H9 (cell line): ENCODE data around the gene RILP. TPM values are rescaled to one million over a fixed set of nuclear protein-coding genes. Genes with fewer than 3 reads are reported as not detected.

Source experiments
- DNase-seq: peaks from one replicate; pipeline ENCODE4 v3.0.0-alpha.2; 2017
- H2AFZ ChIP-seq: one replicate; pipeline ENCODE4 v1.6.1; 2013; ENCODE audit warnings: mild to moderate bottlenecking, low read length, control low read depth, moderate library complexity
- H2AK5ac ChIP-seq: 2 replicates; pipeline ENCODE4 v1.6.1; 2013; ENCODE audit warnings: low read length, control low read depth, mixed read lengths; ENCODE audit not compliant: insufficient read length
- H2BK120ac ChIP-seq: one replicate; pipeline ENCODE4 v1.6.1; 2013; ENCODE audit warnings: low read depth, mild to moderate bottlenecking, low read length, control low read depth, inconsistent platforms; ENCODE audit not compliant: poor library complexity, severe bottlenecking
- H2BK12ac ChIP-seq: 2 replicates; pipeline ENCODE4 v1.6.1; 2013; ENCODE audit warnings: low read length, control low read depth, mixed read lengths, low read depth; ENCODE audit not compliant: insufficient read length
- H2BK15ac ChIP-seq: 2 replicates; pipeline ENCODE4 v1.6.1; 2013; ENCODE audit warnings: low read depth, low read length, control low read depth
- H2BK20ac ChIP-seq: one replicate; pipeline ENCODE4 v1.6.1; 2013; ENCODE audit warnings: low read depth, mild to moderate bottlenecking, low read length, control low read depth, inconsistent platforms; ENCODE audit not compliant: poor library complexity, severe bottlenecking
- H2BK5ac ChIP-seq: 2 replicates; pipeline ENCODE4 v1.6.1; 2013; ENCODE audit warnings: low read length, control low read depth, mixed read lengths; ENCODE audit not compliant: insufficient read length
- H3K14ac ChIP-seq: 2 replicates; pipeline ENCODE4 v1.6.1; 2013; ENCODE audit warnings: low read length, control low read depth; ENCODE audit not compliant: insufficient read depth
- H3K18ac ChIP-seq: 2 replicates; pipeline ENCODE4 v1.6.1; 2013; ENCODE audit warnings: low read depth, mild to moderate bottlenecking, mixed read lengths, low read length, control low read depth; ENCODE audit not compliant: insufficient read length
- H3K23ac ChIP-seq: 2 replicates; pipeline ENCODE4 v1.6.1; 2013; ENCODE audit warnings: low read length, control low read depth, mixed read lengths, low read depth; ENCODE audit not compliant: insufficient read length
- H3K23me2 ChIP-seq: 2 replicates; pipeline ENCODE4 v1.6.1; 2013; ENCODE audit warnings: low read depth, mild to moderate bottlenecking, mixed read lengths, low read length, control low read depth; ENCODE audit not compliant: insufficient read length, poor library complexity, severe bottlenecking
- H3K27ac ChIP-seq: 2 replicates; pipeline ENCODE4 v1.5.1; 2013; ENCODE audit warnings: low read length, control low read depth, mixed read lengths, low read depth; ENCODE audit not compliant: insufficient read length
- H3K27me3 ChIP-seq: 2 replicates; pipeline ENCODE4 v1.6.1; 2013; ENCODE audit warnings: low read length, control low read depth, inconsistent platforms; ENCODE audit not compliant: insufficient read depth
- H3K4ac ChIP-seq: 2 replicates; pipeline ENCODE4 v1.6.1; 2013; ENCODE audit warnings: low read depth, mild to moderate bottlenecking, control low read depth, inconsistent platforms, low read length, moderate library complexity
- H3K4me1 ChIP-seq: 2 replicates; pipeline ENCODE4 v1.6.1; 2013; ENCODE audit warnings: low read length, control low read depth, inconsistent platforms; ENCODE audit not compliant: insufficient read depth
- H3K4me2 ChIP-seq: 2 replicates; pipeline ENCODE4 v1.6.1; 2013; ENCODE audit warnings: low read length, control low read depth, mixed read lengths; ENCODE audit not compliant: insufficient read length, insufficient read depth
- H3K56ac ChIP-seq: 2 replicates; pipeline ENCODE4 v1.6.1; 2013; ENCODE audit warnings: low read depth, mild to moderate bottlenecking, mixed read lengths, low read length, control low read depth; ENCODE audit not compliant: insufficient read length
- H3K79me1 ChIP-seq: 2 replicates; pipeline ENCODE4 v1.6.1; 2013; ENCODE audit warnings: low read depth, mild to moderate bottlenecking, moderate library complexity, low read length, control low read depth, inconsistent platforms; ENCODE audit not compliant: insufficient read depth, poor library complexity, severe bottlenecking
- H3K79me2 ChIP-seq: 2 replicates; pipeline ENCODE4 v1.6.1; 2013; ENCODE audit warnings: low read length, control low read depth, inconsistent platforms; ENCODE audit not compliant: insufficient read depth
- H3K9ac ChIP-seq: 2 replicates; pipeline ENCODE4 v1.6.1; 2013; ENCODE audit warnings: low read length, control low read depth, mixed read lengths; ENCODE audit not compliant: insufficient read length; ENCODE audit errors: extremely low read depth
- H3K9me3 ChIP-seq: one replicate; pipeline ENCODE4 v1.6.1; 2013; ENCODE audit warnings: low read depth, low read length, inconsistent platforms; ENCODE audit not compliant: control insufficient read depth
- H3T11ph ChIP-seq: one replicate; pipeline ENCODE4 v1.6.1; 2013; ENCODE audit warnings: mild to moderate bottlenecking, low read length, control low read depth, inconsistent platforms
- H4K20me1 ChIP-seq: one replicate; pipeline ENCODE4 v1.6.1; 2013; ENCODE audit not compliant: control insufficient read depth, insufficient read length, insufficient read depth
- H4K5ac ChIP-seq: 2 replicates; pipeline ENCODE4 v1.6.1; 2013; ENCODE audit warnings: low read depth, mild to moderate bottlenecking, mixed read lengths, low read length, control low read depth; ENCODE audit not compliant: insufficient read length
- H4K8ac ChIP-seq: replicated peaks from 2 replicates; pipeline ENCODE4 v1.6.1; 2013; ENCODE audit warnings: low read length, control low read depth, mixed read lengths, low read depth; ENCODE audit not compliant: insufficient read length
- H4K91ac ChIP-seq: 2 replicates; pipeline ENCODE4 v1.6.1; 2013; ENCODE audit warnings: low read depth, mild to moderate bottlenecking, moderate library complexity, mixed read lengths, low read length, control low read depth; ENCODE audit not compliant: insufficient read length
- H3K27ac Mint-ChIP-seq, 3 experiments: 2 replicates in 2 of 3; 3 replicates in 1 of 3; pipeline ENCODE4 v1.8.0; 2020 to 2021; ENCODE audit warnings: mixed read lengths in 3 of 3, mild to moderate bottlenecking in 1 of 3, moderate library complexity in 1 of 3
- H3K27me3 Mint-ChIP-seq: 2 replicates; pipeline ENCODE4 v1.8.0; 2021; ENCODE audit warnings: low read depth, mild to moderate bottlenecking, moderate library complexity, mixed read lengths
- H3K36me3 Mint-ChIP-seq, 3 experiments: 2 replicates in 2 of 3; 3 replicates in 1 of 3; pipeline ENCODE4 v1.8.0; 2020 to 2021; ENCODE audit warnings: low read depth in 3 of 3, mixed read lengths in 3 of 3; ENCODE audit not compliant: insufficient read depth in 1 of 3
- H3K4me1 Mint-ChIP-seq, 2 experiments: 2 replicates each; pipeline ENCODE4 v1.8.0; 2020; ENCODE audit warnings: mixed read lengths in 2 of 2
- H3K4me3 Mint-ChIP-seq, 2 experiments: 2 replicates in 1 of 2; 3 replicates in 1 of 2; pipeline ENCODE4 v1.8.0; 2020 to 2021; ENCODE audit warnings: mild to moderate bottlenecking in 2 of 2, mixed read lengths in 2 of 2, moderate library complexity in 1 of 2
- H3K9me3 Mint-ChIP-seq, 2 experiments: 2 replicates in 1 of 2; 3 replicates in 1 of 2; pipeline ENCODE4 v1.8.0; 2020; ENCODE audit warnings: mild to moderate bottlenecking in 2 of 2, mixed read lengths in 2 of 2, moderate library complexity in 1 of 2
- CTCF ChIP-seq: fragments of 200-600 bp; sonication (generic); conservative IDR thresholded peaks from 3 replicates; pipeline ENCODE4 v1.8.0; 2021; ENCODE audit warnings: antibody characterized with exemption, mild to moderate bottlenecking
- WGBS: extraction: QIAGEN DNeasy Blood & Tissue Kit; methylation state at CpG from one replicate; pipeline ENCODE4 v1.1.7; 2013; ENCODE audit warnings: missing lambda C conversion rate, low lambda C conversion rate, mixed read lengths; ENCODE audit not compliant: insufficient read length; ENCODE audit errors: extremely low coverage; 5-methylcytosine and 5-hydroxymethylcytosine counted together
- total RNA-seq: library from RNA; stranded (reverse); gene quantifications from 2 replicates; pipeline ENCODE4 v1.2.1, GENCODE V29; 2021

Gene RILP
- total RNA-seq, 1 experiment from 2014 or later, result 5.4 TPM

- no peak overlapping the region for H3K27ac ChIP-seq
- no peak overlapping the region for H3K56ac ChIP-seq
- no peak overlapping the region for H2BK15ac ChIP-seq
- no peak overlapping the region for H3K23ac ChIP-seq
- Mint-ChIP-seq H3K27ac (no peak overlapping the region), H3K4me1 (peaks cover 18 to 33% of the 10 kb centered on the region in 2 experiments), H3K27me3 (peaks cover 7% of the 10 kb centered on the region), H3K36me3 (no peaks in the 10 kb centered on the region; a peak in 2 of 7 replicates), H3K9me3 (peaks cover 0 to 8% of the 10 kb centered on the region in 2 experiments; a peak in 1 of 5 replicates), H3K4me3 (no peak overlapping the region)
- no peaks in the 10 kb centered on the region for H4K20me1 ChIP-seq
- no peak overlapping the region for H2AFZ ChIP-seq
- H2BK12ac ChIP-seq, result no peak overlapping the region
- H3T11ph ChIP-seq, result no peak overlapping the region
- no peak overlapping the region for H4K91ac ChIP-seq
- no peaks in the 10 kb centered on the region for H3K79me2 ChIP-seq
- no peaks in the 10 kb centered on the region; the same call in 1 of the 2 replicates for H3K27me3 ChIP-seq
- H3K4ac ChIP-seq, result no peak overlapping the region
- no peak overlapping the region for H3K14ac ChIP-seq
- H2BK5ac ChIP-seq, result no peak overlapping the region
- DNase-seq, result no peak
- no peaks in the 10 kb centered on the region for H3K79me1 ChIP-seq
- no peak for TF ChIP-seq CTCF
- no CpG with 5 or more reads among the region's 11 CpGs for WGBS
- H4K8ac ChIP-seq, result no peak overlapping the region
- no peak overlapping the region for H2AK5ac ChIP-seq
- H3K23me2 ChIP-seq, result no peaks in the 10 kb centered on the region
- no peak overlapping the region for H4K5ac ChIP-seq
- H3K9ac ChIP-seq, result no peak overlapping the region
- H3K4me2 ChIP-seq, result no peak overlapping the region
- no peaks in the 10 kb centered on the region for H3K9me3 ChIP-seq
- no peak overlapping the region for H3K18ac ChIP-seq
- no peak overlapping the region for H2BK120ac ChIP-seq
- no peak overlapping the region for H2BK20ac ChIP-seq
- H3K4me1 ChIP-seq, result no peaks in the 10 kb centered on the region; the same call in 1 of the 2 replicates
These were observed 10.0 kb downstream of the RILP start for GRCh38 chr17:1639549-1640180.
